ENCODE data around the gene SCFD2. TPM values are rescaled to one million over a fixed set of nuclear protein-coding genes. Genes with fewer than 3 reads are reported as not detected.

SCFD2 gene
- total and polyA plus RNA-seq, 2 donors (not counting 3 experiments of a cell fraction or from before 2014, with no cell fraction given): 12.3 to 22.8 TPM

DNA sequence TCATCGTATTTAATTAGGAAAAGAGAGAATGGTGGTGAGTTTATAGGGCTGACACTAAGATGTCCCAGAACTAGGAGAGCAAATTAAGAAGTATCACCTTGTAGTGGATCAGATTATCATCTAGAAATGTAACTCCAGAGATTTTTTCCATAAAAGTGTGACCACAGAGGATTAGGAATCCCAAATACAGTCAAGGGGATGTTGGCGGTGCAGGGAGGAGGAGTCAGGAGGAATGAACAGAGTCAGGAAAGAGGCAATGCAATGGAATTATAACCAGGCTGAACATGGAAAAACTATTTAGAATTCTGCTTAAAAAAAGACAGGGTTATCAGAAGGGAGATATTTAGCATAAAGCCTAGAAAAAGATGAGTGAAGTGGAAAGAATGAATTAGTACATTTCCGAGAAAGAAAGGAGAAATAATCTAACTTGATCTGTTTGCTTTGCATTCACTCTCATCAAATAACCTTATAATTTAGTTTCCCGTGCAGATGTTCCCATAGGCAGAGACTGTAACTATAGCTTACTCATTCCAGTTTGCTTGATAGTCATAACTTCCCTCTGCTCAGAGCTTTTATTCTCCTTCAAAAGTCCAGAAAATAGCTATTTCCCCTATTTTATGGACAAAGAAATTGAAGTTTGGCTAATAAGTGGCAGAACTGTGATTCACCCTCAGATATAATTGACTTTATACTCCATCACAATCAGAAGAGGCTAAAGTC lies 56.4 kb downstream of the SCFD2 start:
- H3K9ac ChIP-seq (replicated peaks; ENCODE audit: extremely low read depth, insufficient read depth, low read length): no peak overlapping the region
- H3K9me1 ChIP-seq (replicated peaks; ENCODE audit: control insufficient read depth, extremely low read depth, insufficient read depth, low read length): no peaks in the 10 kb centered on the region
- intact Hi-C loops (cut with micrococcal nuclease): no loop called here
- no peaks in the 10 kb centered on the region for H3K9me3 ChIP-seq (replicated peaks; ENCODE audit: control insufficient read depth, insufficient read depth, low read length)
- H3K4me3 ChIP-seq (replicated peaks in 1 of 3; ENCODE audit: insufficient read depth in 1 of 3, low read depth in 1 of 3, low read length in 3 of 3): no peak overlapping the region
- H3K4me1 ChIP-seq (ENCODE audit: control insufficient read depth, extremely low read depth, insufficient read depth, low read length): peaks cover 8% of the 10 kb centered on the region
- no peaks in the 10 kb centered on the region for H3K36me3 ChIP-seq (ENCODE audit: control insufficient read depth in 2 of 2, extremely low read depth in 1 of 2, insufficient read depth in 2 of 2, low read length in 2 of 2)
- BruUV-seq (replicated peaks): no TSS peak
- DNase-seq (ENCODE audit: low read depth, low spot score) (no peak), FAIRE-seq (no peak)
- POLR2A ChIA-PET: no interaction called here
- H2AFZ ChIP-seq (ENCODE audit: low read depth, low read length): no peak overlapping the region
- CTCF ChIA-PET: interaction anchor here (3.0 kb wide), 1 partner anchor 11 kb away, joined by 8 read pairs; no protein-coding TSS in a partner anchor
- TF ChIP-seq, protein P1, sequence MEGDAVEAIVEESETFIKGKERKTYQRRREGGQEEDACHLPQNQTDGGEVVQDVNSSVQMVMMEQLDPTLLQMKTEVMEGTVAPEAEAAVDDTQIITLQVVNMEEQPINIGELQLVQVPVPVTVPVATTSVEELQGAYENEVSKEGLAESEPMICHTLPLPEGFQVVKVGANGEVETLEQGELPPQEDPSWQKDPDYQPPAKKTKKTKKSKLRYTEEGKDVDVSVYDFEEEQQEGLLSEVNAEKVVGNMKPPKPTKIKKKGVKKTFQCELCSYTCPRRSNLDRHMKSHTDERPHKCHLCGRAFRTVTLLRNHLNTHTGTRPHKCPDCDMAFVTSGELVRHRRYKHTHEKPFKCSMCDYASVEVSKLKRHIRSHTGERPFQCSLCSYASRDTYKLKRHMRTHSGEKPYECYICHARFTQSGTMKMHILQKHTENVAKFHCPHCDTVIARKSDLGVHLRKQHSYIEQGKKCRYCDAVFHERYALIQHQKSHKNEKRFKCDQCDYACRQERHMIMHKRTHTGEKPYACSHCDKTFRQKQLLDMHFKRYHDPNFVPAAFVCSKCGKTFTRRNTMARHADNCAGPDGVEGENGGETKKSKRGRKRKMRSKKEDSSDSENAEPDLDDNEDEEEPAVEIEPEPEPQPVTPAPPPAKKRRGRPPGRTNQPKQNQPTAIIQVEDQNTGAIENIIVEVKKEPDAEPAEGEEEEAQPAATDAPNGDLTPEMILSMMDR (IDR thresholded peaks at IDR 0.05; ENCODE audit: extremely low read depth in 1 of 2, insufficient read depth in 1 of 2, low read depth in 1 of 2, low read length in 2 of 2): no peak
- TF ChIP-seq POLR2A (IDR thresholded peaks at IDR 0.05; ENCODE audit: low read depth, low read length) (no peak), FOS (IDR thresholded peaks at IDR 0.05; ENCODE audit: borderline replicate concordance, insufficient read depth, low read length) (no peak), POLR2AphosphoS5 (IDR thresholded peaks at IDR 0.05; ENCODE audit: insufficient read depth, low read depth, low read length) (no peak), JUN (IDR thresholded peaks at IDR 0.05; ENCODE audit: borderline replicate concordance, insufficient read depth, insufficient read length, low read depth) (no peak), EZH2 (IDR thresholded peaks at IDR 0.05; ENCODE audit: borderline replicate concordance, low read depth, low read length, severe bottlenecking) (no peak), GATA2 (IDR thresholded peaks at IDR 0.05; ENCODE audit: insufficient read depth, insufficient read length, low read depth, low read length) (no peak), MYC (IDR thresholded peaks at IDR 0.05; ENCODE audit: low read depth, low read length) (no peak)
- TF ChIP-seq, protein P2, sequence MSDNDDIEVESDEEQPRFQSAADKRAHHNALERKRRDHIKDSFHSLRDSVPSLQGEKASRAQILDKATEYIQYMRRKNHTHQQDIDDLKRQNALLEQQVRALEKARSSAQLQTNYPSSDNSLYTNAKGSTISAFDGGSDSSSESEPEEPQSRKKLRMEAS (IDR thresholded peaks at IDR 0.05; ENCODE audit: insufficient read depth, insufficient read length): no peak
- H3K27ac ChIP-seq (ENCODE audit: insufficient read depth, low read depth, low read length): no peak overlapping the region
- dilution Hi-C loops (cut with MboI; ENCODE audit: extremely low pct_ligation_motif_present, low sequenced_read_pairs): no loop called here
- H3K79me2 ChIP-seq (ENCODE audit: control insufficient read depth, insufficient read depth, low read length): no peaks in the 10 kb centered on the region
- no peak overlapping the region for H3K4me2 ChIP-seq (ENCODE audit: insufficient read depth, low read length)
- H3K27me3 ChIP-seq (ENCODE audit: control insufficient read depth in 2 of 2, insufficient read depth in 2 of 2, low read length in 2 of 2): no peaks in the 10 kb centered on the region
- no peaks in the 10 kb centered on the region for H4K20me1 ChIP-seq (replicated peaks; ENCODE audit: control insufficient read depth, extremely low read depth, insufficient read depth, low read length)
